ENCODE data around the gene POLE4. TPM values are rescaled to one million over a fixed set of nuclear protein-coding genes. Genes with fewer than 3 reads are reported as not detected.

Gene POLE4
- total RNA-seq, 4 donors from 2014 or later = 27.5 to 339 (median 46.0) TPM

DNA sequence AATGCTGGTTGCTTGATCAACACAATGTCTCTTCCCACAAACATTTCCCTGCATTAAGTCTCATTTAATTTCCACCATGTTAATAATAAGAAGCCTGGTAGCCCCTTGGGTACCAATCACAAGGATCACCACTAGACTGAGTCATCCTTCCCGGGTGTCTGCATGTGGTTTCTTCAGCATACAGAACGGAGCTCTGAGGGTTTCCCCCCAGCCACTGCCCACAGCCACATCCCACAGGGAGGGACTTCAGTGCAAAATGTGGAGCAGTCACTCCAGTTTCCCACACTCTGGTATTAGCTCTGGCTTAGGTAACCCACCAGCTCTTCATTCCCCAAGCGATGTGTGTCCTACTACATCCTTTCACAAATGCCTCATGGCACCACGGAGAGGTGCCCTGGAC lies 42.7 kb upstream of the POLE4 start:
- Histone ChIP-seq H3K9me3 (no peaks in the 10 kb centered on the region), H3K4me1 (peaks cover 0 to 8% (median 2%) of the 10 kb centered on the region in 4 donors), H3K4me3 (no peak overlapping the region), H3K27ac (no peak overlapping the region), H3K36me3 (no peaks in the 10 kb centered on the region), H3K27me3 (peaks cover 30% of the 10 kb centered on the region)
- WGBS, 2 donors (ENCODE audit: low coverage in 1 of 2) = 76 to 80% methylated on average over 1 to 4 of the region's 4 CpGs
- intact Hi-C loops (cut with DNase I; ENCODE audit: low total_unique reads) = no loop called here
- TF ChIP-seq, protein P1, sequence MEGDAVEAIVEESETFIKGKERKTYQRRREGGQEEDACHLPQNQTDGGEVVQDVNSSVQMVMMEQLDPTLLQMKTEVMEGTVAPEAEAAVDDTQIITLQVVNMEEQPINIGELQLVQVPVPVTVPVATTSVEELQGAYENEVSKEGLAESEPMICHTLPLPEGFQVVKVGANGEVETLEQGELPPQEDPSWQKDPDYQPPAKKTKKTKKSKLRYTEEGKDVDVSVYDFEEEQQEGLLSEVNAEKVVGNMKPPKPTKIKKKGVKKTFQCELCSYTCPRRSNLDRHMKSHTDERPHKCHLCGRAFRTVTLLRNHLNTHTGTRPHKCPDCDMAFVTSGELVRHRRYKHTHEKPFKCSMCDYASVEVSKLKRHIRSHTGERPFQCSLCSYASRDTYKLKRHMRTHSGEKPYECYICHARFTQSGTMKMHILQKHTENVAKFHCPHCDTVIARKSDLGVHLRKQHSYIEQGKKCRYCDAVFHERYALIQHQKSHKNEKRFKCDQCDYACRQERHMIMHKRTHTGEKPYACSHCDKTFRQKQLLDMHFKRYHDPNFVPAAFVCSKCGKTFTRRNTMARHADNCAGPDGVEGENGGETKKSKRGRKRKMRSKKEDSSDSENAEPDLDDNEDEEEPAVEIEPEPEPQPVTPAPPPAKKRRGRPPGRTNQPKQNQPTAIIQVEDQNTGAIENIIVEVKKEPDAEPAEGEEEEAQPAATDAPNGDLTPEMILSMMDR (IDR thresholded peaks at IDR 0.05) = no peak
- no peak for TF ChIP-seq POLR2AphosphoS5 (IDR thresholded peaks at IDR 0.05)
- TF ChIP-seq POLR2A (IDR thresholded peaks at IDR 0.05) = no peak
- no peak for TF ChIP-seq EP300 (IDR thresholded peaks at IDR 0.05; ENCODE audit: low read depth)
- no peak for DNase-seq
- in situ Hi-C loops (cut with MboI; ENCODE audit: low pct_ligation_motif_present in 1 of 4, low pct_unique_long_range_greater_than_20kb in 1 of 4, low sequenced_read_pairs in 3 of 4) = loop anchor here (10.0 to 25.0 kb wide), 3 partner anchors 489 to 697 kb away; no protein-coding TSS in a partner anchor

DNA sequence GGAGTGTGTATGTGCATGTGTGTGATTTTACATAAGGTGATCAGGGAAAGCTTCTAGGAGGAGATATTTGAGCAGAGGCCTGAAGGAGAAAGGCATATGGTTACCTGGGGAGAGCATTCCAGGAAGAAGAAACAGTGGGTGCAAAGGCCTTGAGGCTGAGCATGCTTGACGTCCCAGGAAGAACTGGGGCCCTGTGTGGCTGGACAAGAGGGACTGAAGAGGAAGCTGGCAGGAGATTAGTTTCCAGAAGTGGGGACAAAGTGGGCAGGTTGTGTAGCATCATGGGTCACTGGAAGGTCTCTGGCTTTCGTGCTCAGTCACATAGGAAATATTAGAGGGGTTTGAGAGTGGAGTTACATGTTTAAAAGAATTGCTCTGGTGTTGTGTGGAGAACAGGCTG lies 42.0 kb upstream of the POLE4 start:
- Histone ChIP-seq H3K4me1 (peaks cover 0 to 8% (median 2%) of the 10 kb centered on the region in 4 donors), H3K4me3 (no peak overlapping the region), H3K27me3 (peaks cover 23% of the 10 kb centered on the region), H3K36me3 (no peaks in the 10 kb centered on the region), H3K27ac (no peak overlapping the region), H3K9me3 (no peaks in the 10 kb centered on the region)
- no peak for DNase-seq
- TF ChIP-seq POLR2A (IDR thresholded peaks at IDR 0.05) (no peak), EP300 (IDR thresholded peaks at IDR 0.05; ENCODE audit: low read depth) (no peak), POLR2AphosphoS5 (IDR thresholded peaks at IDR 0.05) (no peak)
- TF ChIP-seq, protein P1 (IDR thresholded peaks at IDR 0.05) = no peak
- WGBS, 2 donors (ENCODE audit: low coverage in 1 of 2) = 57 to 85% methylated on average over 2 of the region's 2 CpGs
- intact Hi-C loops (cut with DNase I; ENCODE audit: low total_unique reads) (no loop called here), in situ Hi-C loops (cut with MboI; ENCODE audit: low pct_ligation_motif_present in 1 of 4, low pct_unique_long_range_greater_than_20kb in 1 of 4, low sequenced_read_pairs in 3 of 4) (loop anchor here (10.0 to 25.0 kb wide), 3 partner anchors 488 to 696 kb away; no protein-coding TSS in a partner anchor)

DNA sequence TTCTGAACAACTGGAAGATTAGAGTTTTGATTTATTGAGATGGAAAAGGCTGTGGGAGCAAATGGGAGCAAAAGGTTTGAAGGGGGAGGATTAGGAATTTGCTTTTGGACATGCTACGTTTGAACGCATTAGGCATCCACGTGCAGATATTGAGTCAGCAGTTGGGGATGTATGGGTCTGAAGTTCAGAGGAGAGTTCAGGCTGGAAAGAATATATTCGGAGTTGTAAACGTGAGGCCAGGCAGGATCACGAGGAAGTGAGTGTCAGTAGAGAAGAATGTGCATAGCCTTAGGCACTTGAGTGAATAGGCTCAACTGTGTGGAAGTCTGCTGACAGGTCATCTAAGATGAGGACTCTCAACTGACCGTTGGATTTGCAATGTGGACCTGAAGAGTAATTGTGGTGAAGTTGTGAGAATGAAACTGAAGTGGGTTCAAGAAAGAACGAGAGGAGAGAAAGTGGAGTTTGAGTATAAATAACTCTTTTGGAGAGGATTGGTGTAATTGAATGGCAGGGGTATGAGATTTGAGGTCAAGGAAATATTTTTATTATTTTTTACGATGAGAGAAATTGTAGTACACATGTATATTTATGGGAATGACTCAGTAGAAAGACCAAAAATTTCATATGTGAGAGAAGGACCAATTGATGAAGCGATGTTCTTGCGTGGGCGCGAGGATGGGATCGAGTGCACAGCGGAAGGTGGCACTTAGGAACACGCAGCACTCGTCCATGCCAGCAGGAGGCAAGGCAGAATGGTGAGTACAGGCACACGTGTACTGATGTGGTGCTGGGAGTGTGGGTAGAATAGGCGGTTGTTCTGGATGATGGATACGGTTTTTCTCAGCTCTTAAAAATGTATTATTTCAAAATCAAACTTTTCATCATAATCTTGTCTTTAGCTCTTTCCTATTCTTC lies 40.5 kb upstream of the POLE4 start:
- in situ Hi-C loops (cut with MboI; ENCODE audit: low pct_ligation_motif_present in 1 of 4, low pct_unique_long_range_greater_than_20kb in 1 of 4, low sequenced_read_pairs in 3 of 4) = loop anchor here (10.0 to 25.0 kb wide), 3 partner anchors 487 to 694 kb away; no protein-coding TSS in a partner anchor
- DNase-seq = no peak
- no peaks in the 10 kb centered on the region for H3K9me3 ChIP-seq
- 77 to 80% methylated on average over 17 to 20 of the region's 20 CpGs for WGBS, 2 donors (ENCODE audit: low coverage in 1 of 2)
- H3K27me3 ChIP-seq = peaks cover 9% of the 10 kb centered on the region
- H3K27ac ChIP-seq = no peak overlapping the region
- no peaks in the 10 kb centered on the region for H3K36me3 ChIP-seq
- intact Hi-C loops (cut with DNase I; ENCODE audit: low total_unique reads) = no loop called here
- H3K4me1 ChIP-seq = peaks cover 0 to 8% (median 2%) of the 10 kb centered on the region in 4 donors
- no peak overlapping the region for H3K4me3 ChIP-seq
- TF ChIP-seq EP300 (IDR thresholded peaks at IDR 0.05; ENCODE audit: low read depth) (no peak), POLR2A (IDR thresholded peaks at IDR 0.05) (no peak), POLR2AphosphoS5 (IDR thresholded peaks at IDR 0.05) (no peak)
- TF ChIP-seq, protein P1 (IDR thresholded peaks at IDR 0.05) = no peak

DNA sequence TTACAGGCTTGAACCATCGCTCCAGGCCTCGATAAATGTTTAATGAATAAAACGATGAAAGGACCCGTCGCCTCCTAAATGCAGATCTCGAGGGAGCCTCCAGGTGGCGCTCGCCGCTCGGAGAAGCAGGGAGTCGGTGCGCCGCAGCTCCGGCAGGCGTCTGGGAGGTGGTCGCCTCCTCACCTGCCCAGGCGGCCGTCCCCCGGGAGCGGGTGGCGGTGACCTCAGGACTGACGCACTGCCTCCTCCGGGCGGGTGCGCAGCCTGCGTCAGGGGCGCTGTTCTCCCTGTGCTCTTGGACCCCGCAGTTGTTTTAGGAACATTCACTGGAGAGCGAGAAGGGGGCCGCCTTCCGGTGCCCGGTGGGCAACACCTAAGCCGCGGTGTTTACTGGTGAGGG lies 38.6 kb upstream of the POLE4 start:
- 6% methylated on average over 34 of the region's 34 CpGs; no CpG with 5 or more reads in 1 of the 2 donors for WGBS, 2 donors (ENCODE audit: low coverage in 1 of 2)
- peak; percentile 73 for DNase-seq
- no peaks in the 10 kb centered on the region for H3K9me3 ChIP-seq
- in situ Hi-C loops (cut with MboI; ENCODE audit: low pct_ligation_motif_present in 1 of 4, low pct_unique_long_range_greater_than_20kb in 1 of 4, low sequenced_read_pairs in 3 of 4) = loop anchor here (10.0 to 25.0 kb wide), 3 partner anchors 485 to 692 kb away; no protein-coding TSS in a partner anchor
- no peaks in the 10 kb centered on the region for H3K36me3 ChIP-seq
- intact Hi-C loops (cut with DNase I; ENCODE audit: low total_unique reads) = loop anchor here (5.0 kb wide), 1 partner anchor 482 kb away; no protein-coding TSS in a partner anchor
- no peak overlapping the region for H3K27ac ChIP-seq
- peaks cover 0 to 8% (median 2%) of the 10 kb centered on the region in 4 donors for H3K4me1 ChIP-seq
- TF ChIP-seq EP300 (IDR thresholded peaks at IDR 0.05; ENCODE audit: low read depth) (no peak), POLR2AphosphoS5 (IDR thresholded peaks at IDR 0.05) (no peak), POLR2A (IDR thresholded peaks at IDR 0.05) (no peak)
- TF ChIP-seq, protein P1 (IDR thresholded peaks at IDR 0.05) = peak; percentile 80 to 91 (median 87)
- H3K4me3 ChIP-seq = peak overlapping the region in 3 of 4 donors; percentile 22 to 38 (median 27)
- peaks cover 9% of the 10 kb centered on the region for H3K27me3 ChIP-seq

All from transverse colon (tissue), 4 donors.